ENCODE data around the gene ZFP91. TPM values are rescaled to one million over a fixed set of nuclear protein-coding genes. Genes with fewer than 3 reads are reported as not detected.

The ZFP91 gene
- polyA plus RNA-seq, 1 of the 3 experiments (the other 2 are of a cell fraction) = 12.2 TPM

GRCh38 chr11:58592760-58593472 is 14.1 kb downstream of the ZFP91 start (continued):
- TF ChIP-seq USF2 (IDR thresholded peaks at IDR 0.05; ENCODE audit: borderline replicate concordance, low read depth, low read length) = no peak

GRCh38 chr11:58594826-58595225 is 16.0 kb downstream of the ZFP91 start:
- Histone ChIP-seq H3K36me3 (replicated peaks in 1 of 2; ENCODE audit: control insufficient read depth in 1 of 2, insufficient read depth in 2 of 2, low read length in 1 of 2) (peaks cover 0 to 10% of the 10 kb centered on the region in 2 experiments), H3K27ac (ENCODE audit: low read depth in 2 of 2, low read length in 1 of 2) (no peak overlapping the region), H3K27me3 (ENCODE audit: insufficient read depth) (no peaks in the 10 kb centered on the region), H4K20me1 (ENCODE audit: insufficient read depth) (peaks cover 48% of the 10 kb centered on the region; the same call in 1 of the 2 replicates), H3K79me2 (ENCODE audit: insufficient read depth) (peaks cover 99% of the 10 kb centered on the region), H3K4me2 (no peak overlapping the region), H2AFZ (ENCODE audit: low read depth) (no peak overlapping the region), H3K9ac (no peak overlapping the region), H3K9me2 (no peaks in the 10 kb centered on the region), H3F3A (replicated peaks; ENCODE audit: insufficient read depth) (peaks cover 4% of the 10 kb centered on the region), H3K4me1 (ENCODE audit: control insufficient read depth in 1 of 2, insufficient read depth in 2 of 2, low read depth in 1 of 2, low read length in 1 of 2) (no peaks in the 10 kb centered on the region; a peak in 2 of 4 replicates), H3K9me3 (no peaks in the 10 kb centered on the region), H3K4me3 (ENCODE audit: low read depth in 2 of 2, low read length in 1 of 2) (no peak overlapping the region)
- 88% methylated on average over 4 of the region's 4 CpGs for WGBS (ENCODE audit: low lambda C conversion rate)
- no peak for TF ChIP-seq MAX (IDR thresholded peaks at IDR 0.05; ENCODE audit: low read depth)
- no peak for TF ChIP-seq REST (IDR thresholded peaks at IDR 0.05; ENCODE audit: low read depth, low read length)
- TF ChIP-seq MEF2A (IDR thresholded peaks at IDR 0.05; ENCODE audit: borderline replicate concordance, low read depth) = no peak
- TF ChIP-seq NRF1 (IDR thresholded peaks at IDR 0.05; ENCODE audit: low read depth, low read length) = no peak
- TF ChIP-seq FOXM1 (IDR thresholded peaks at IDR 0.05; ENCODE audit: low read depth) = no peak
- TF ChIP-seq RAD21 (IDR thresholded peaks at IDR 0.05; ENCODE audit: low read length) = no peak
- no peak for TF ChIP-seq TAF1 (IDR thresholded peaks at IDR 0.05; ENCODE audit: borderline replicate concordance, low read depth, low read length)
- no peak for TF ChIP-seq RFX5 (IDR thresholded peaks at IDR 0.05; ENCODE audit: low read length)
- ChIA-PET CTCF (interaction anchor here (1.8 kb wide), 1 partner anchor 27 kb away, joined by 5 read pairs; no protein-coding TSS in a partner anchor), POLR2A (no interaction called here)
- no peak for DNase-seq

- H4K20me1 ChIP-seq (ENCODE audit: insufficient read depth) = peaks cover 50% of the 10 kb centered on the region
- H3K27ac ChIP-seq (ENCODE audit: low read depth in 2 of 2, low read length in 1 of 2) = no peak overlapping the region
- H3K79me2 ChIP-seq (ENCODE audit: insufficient read depth) = peaks cover 99% of the 10 kb centered on the region
- WGBS (ENCODE audit: low lambda C conversion rate) = 89% methylated on average over 3 of the region's 3 CpGs
- no peaks in the 10 kb centered on the region for H3K27me3 ChIP-seq (ENCODE audit: insufficient read depth)
- H3K36me3 ChIP-seq (replicated peaks in 1 of 2; ENCODE audit: control insufficient read depth in 1 of 2, insufficient read depth in 2 of 2, low read length in 1 of 2) = peaks cover 0 to 8% of the 10 kb centered on the region in 2 experiments
- CTCF ChIA-PET = no interaction called here
- H3K9me3 ChIP-seq = no peaks in the 10 kb centered on the region
- H3K4me1 ChIP-seq (ENCODE audit: control insufficient read depth in 1 of 2, insufficient read depth in 2 of 2, low read depth in 1 of 2, low read length in 1 of 2) = no peaks in the 10 kb centered on the region; a peak in 2 of 4 replicates
- DNase-seq = no peak
- no peak overlapping the region for H3K9ac ChIP-seq
- H3K9me2 ChIP-seq = no peaks in the 10 kb centered on the region
- no peak overlapping the region for H2AFZ ChIP-seq (ENCODE audit: low read depth)
- no peak overlapping the region for H3K4me3 ChIP-seq (ENCODE audit: low read depth in 2 of 2, low read length in 1 of 2)
- POLR2A ChIA-PET = no interaction called here
- H3K4me2 ChIP-seq = no peak overlapping the region
- H3F3A ChIP-seq (replicated peaks; ENCODE audit: insufficient read depth) = peaks cover 4% of the 10 kb centered on the region
- TF ChIP-seq TCF12 (IDR thresholded peaks at IDR 0.05) (no peak), EZH2phosphoT487 (IDR thresholded peaks at IDR 0.05; ENCODE audit: borderline replicate concordance, low read depth) (no peak), FOXJ3 (CRISPR knock-in tag; IDR thresholded peaks at IDR 0.05) (no peak), EP300 (IDR thresholded peaks at IDR 0.05; ENCODE audit: borderline replicate concordance in 1 of 2, low read depth in 1 of 2, low read length in 1 of 2) (no peak), ZBTB33 (IDR thresholded peaks at IDR 0.05; ENCODE audit: borderline replicate concordance, low read depth) (no peak), CTCF (IDR thresholded peaks at IDR 0.05) (no peak), MXI1 (IDR thresholded peaks at IDR 0.05; ENCODE audit: low read depth, low read length) (no peak), JUND (IDR thresholded peaks at IDR 0.05) (no peak)
Observed at GRCh38 chr11:58596621-58597020, 17.8 kb downstream of the ZFP91 start.
